Epidermal melanocyte (primary cell): ENCODE data around the gene PAX9.

Experiments
- DNase-seq: peaks from one replicate; pipeline ENCODE4 v3.0.0; 2011; ENCODE audit warnings: low spot score; ENCODE audit not compliant: insufficient read length

PAX9 gene

GRCh38 chr14:36726128-36726527, 64.5 kb downstream of the PAX9 start:
- no peak for DNase-seq
